H54 (cell line): ENCODE data around the gene COBL.

Experiments
- DNase-seq: peaks from one replicate; pipeline ENCODE4 v3.0.0; 2011; ENCODE audit warnings: low spot score, mixed read lengths; ENCODE audit not compliant: insufficient read length
- FAIRE-seq: peaks from 3 replicates; lab custom pipeline; 2011; peaks lifted over from hg19 to GRCh38; lab: Jason Lieb, UNC
- POLR2A ChIP-seq: IDR thresholded peaks from 2 replicates; pipeline ENCODE4 v1.6.1; 2011; ENCODE audit warnings: low read depth, mild to moderate bottlenecking, low read length

The COBL gene

DNA sequence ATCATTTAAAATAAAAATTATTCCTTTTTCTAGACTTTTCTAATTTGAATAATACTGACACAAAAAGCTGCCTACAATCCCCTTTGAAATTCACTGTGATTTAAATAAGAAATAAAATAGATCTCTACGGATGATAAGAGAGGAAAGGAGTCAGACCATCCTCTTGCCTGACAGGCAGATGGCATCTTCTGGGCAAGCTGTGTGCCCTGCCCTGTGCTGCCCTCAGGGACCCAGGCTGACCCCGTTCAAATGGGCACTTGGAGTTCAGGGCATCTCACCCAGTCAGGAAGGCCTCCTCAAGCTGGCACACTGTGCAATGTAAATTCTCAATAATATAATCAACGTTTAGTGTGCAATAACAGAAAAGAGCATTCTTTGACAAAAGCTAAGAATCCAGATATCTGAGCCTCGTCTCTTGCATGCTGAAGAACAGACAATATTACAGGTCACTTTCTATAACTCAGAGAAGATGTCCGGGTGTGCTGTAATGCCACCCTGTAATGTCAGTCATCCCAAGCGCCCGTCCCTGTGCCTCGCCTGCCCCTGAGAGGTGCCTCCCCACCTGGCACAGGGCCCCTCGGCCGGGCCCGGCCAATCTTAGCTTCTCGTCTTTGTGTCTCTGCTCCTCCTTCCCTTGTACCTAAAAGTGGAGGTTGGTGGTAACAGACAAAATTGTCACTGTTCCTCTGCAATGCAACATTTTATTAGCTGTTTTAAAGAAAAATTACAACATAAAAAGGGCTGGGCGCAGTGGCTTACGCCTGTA is 263.3 kb downstream of the COBL start:
- FAIRE-seq (no peak), DNase-seq (no peak)
- 0 out of 2 replicates have a peak, but pooled peaks have one; percentile 9 for TF ChIP-seq POLR2A

DNA sequence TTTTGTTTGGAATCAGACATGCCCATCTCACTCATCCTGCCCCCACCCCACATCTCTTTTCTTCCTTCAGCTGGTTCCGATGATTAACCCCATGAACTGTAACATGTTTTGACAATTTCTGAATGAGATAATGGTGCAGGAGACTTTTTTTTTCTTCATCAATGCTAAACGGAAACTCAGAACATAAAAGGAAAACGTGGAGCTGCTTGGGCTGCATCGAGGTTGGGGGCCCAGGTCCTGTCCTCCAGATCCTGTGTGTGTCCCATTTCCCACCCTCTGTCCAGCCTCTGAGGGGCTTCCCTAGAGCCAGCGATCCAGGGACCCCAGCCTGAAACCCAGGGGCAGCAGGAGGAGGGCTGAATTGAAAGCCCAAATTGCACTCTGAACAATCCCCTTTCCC is 270.1 kb downstream of the COBL start:
- FAIRE-seq, result no peak
- TF ChIP-seq POLR2A, result no peak
- DNase-seq, result no peak

DNA sequence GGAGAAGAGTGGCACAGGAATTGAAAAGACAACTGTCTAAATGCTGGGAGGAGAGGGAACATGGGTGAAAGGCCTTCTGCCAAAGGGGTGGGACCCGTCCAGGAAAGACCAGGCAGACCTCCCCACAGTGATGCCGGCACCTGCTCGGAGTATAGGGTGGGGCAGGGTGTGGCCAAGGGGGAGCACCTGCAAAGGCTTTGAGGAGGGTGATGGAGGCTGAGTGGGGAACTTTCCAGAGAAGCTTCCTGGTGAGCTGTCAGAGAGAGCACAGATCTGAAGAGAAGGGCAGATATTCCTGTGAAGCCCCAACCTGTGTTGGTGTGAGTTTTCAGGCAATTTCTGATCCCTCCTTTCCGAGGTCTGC is 270.5 kb downstream of the COBL start:
- FAIRE-seq, result no peak
- TF ChIP-seq POLR2A, result no peak

DNA sequence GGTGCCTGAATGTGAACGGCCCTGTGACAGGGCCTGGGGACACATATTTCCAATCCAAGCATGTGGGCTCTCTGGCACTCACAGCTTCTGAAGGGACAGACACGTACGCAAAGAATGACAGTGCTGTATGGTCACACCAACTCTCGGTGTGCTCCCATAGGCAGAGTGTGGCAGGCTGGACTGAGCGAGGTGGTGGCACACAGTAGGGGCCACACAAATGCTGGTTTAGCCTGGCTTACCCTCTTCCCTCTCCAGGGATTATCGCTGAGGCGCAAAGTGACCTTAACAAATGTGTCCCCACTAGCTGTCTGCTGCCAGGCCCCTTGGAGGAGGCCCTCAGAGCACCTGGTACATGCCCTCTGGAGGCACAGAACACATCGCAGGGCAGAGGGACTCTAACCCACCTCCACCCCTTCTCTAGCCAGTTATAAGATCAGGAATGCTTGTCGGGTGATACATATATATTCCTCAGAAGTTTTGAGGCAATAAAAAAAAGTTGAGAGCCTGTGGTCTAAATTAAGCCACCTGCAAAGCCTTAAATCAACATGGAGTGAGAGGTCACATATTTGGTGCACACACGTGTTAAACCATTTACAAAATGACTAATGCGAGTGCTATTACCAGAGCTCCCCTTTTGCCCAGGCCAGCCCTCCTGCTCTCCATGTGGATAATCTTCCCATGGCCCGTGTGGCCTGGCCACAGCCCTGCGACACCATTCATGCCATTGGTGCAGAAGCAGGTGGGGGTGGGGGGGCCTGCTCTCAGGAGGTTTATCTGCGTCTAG is 271.1 kb downstream of the COBL start:
- peak; percentile 89 for FAIRE-seq

More for the DNA sequence above, 270.5 kb downstream of the COBL start:
- DNase-seq, result no peak

DNA sequence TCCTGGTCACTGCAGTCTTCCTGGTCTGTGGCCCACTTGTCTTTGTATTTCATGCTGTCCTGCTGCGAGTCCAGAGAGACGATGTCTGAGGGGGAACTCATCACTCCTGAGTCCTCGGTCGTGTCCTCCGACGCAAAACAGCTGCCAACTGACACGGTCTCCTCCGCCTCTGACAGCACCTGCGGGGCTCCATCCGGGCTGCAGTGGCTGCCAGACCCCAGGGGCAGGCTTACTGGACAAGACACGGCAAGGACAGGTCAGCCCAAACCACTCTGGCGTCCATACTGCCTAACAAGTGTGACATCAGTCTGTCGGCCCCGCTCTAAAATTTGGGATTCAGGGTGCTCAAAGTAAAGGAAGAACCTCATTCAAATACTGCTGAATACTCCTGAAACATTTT is 273.1 kb downstream of the COBL start:
- DNase-seq (no peak), FAIRE-seq (no peak)
- no peak for TF ChIP-seq POLR2A

More for the DNA sequence above, 271.1 kb downstream of the COBL start:
- no peak for TF ChIP-seq POLR2A
- peak; percentile 92 for DNase-seq

DNA sequence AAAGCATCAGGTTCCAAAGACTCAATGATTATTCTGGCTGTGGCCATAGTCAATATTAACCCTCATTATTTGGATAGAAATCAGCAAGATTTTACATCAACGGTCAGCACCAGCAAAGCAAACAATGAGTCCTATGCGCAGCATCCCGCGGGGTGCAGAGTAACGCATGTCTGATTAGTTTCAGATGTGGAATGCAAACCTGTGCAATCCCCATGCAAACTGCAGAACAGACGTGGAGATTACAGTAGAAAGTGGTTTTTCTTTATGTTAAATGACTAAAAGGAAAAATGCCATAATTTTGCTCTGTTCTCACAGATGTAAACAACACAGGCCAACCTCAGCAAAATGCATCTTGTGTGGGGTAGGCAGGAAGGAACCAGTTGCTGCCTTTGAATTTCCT is 275.8 kb downstream of the COBL start:
- no peak for DNase-seq

DNA sequence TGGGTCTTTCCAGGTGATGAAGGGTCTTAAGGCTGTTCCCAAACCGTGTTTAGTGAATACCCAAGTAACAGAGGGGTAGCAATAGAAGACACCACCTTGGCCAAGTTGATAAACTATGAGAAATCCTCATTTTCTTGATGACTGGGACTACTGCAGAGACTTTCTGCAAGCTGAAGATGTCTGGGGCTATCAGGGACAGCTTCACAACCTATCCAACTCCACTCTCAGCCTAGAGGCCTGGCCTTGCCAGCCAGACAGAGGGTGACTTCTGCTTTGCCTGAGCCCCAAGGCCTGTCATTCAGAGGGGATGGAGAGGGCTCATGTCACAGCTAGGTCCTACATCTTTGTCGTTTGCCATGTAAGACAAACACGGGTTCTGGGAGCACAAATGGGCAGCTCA is 278.0 kb downstream of the COBL start:
- TF ChIP-seq POLR2A, result no peak
- DNase-seq (no peak), FAIRE-seq (no peak)

More for the DNA sequence above, 275.8 kb downstream of the COBL start:
- no peak for TF ChIP-seq POLR2A
- FAIRE-seq, result no peak

DNA sequence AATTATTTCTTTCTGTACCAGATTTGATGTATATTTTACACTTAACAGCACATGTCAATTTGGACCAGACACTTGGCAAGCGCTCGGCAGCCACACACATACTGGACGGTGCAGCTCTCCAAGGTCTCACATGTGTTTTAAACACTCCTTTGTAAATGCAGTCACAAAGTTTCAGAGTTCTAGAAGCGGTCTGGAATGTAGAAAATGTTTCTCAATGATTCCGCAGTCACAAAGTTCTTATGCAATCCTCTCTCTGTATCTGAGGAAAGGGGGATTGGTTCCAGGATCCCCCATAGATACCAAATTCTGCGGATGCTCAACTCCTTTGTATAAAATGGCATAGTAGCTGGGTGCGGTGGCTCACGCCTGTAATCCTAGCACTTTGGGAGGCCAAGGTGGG is 280.9 kb downstream of the COBL start:
- FAIRE-seq (no peak), DNase-seq (no peak)
- TF ChIP-seq POLR2A, result no peak

DNA sequence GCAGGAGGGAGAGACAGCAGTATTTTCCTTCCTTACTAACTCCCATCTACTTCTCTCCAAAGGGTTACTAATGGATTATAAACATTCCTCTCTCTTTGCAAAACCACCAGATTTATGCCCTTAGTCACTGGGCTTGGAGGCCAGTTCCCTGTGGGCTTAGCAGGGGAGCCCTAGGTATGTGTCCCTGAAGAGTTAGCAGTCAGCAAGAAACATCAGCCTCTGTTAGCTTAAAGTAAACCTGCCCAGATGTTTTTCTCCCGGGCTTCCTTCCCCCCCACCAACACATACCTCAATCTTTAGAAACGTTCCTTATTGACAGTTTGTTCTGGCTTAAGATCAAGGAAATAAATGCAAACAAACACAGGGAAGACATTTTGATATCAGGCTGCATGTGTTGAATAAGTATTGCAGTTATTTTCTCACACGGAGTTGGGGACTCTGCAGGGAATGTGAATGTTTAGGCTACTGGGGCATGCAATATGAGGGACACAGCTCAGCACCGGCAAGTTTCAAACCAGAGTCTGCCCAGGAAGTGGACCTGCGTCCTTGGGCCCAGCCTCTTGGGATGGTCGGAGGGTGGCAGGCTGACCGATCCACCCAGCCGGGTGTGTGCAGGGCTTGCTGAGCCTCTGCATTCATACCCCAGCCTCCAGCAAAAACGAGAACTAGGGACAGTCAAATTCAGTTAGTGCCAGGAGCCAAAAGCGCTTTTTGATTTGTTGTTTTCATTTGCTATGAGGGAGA is 281.9 kb downstream of the COBL start:
- peak; percentile 89 for DNase-seq
- peak; percentile 65 for FAIRE-seq
- no peak for TF ChIP-seq POLR2A

DNA sequence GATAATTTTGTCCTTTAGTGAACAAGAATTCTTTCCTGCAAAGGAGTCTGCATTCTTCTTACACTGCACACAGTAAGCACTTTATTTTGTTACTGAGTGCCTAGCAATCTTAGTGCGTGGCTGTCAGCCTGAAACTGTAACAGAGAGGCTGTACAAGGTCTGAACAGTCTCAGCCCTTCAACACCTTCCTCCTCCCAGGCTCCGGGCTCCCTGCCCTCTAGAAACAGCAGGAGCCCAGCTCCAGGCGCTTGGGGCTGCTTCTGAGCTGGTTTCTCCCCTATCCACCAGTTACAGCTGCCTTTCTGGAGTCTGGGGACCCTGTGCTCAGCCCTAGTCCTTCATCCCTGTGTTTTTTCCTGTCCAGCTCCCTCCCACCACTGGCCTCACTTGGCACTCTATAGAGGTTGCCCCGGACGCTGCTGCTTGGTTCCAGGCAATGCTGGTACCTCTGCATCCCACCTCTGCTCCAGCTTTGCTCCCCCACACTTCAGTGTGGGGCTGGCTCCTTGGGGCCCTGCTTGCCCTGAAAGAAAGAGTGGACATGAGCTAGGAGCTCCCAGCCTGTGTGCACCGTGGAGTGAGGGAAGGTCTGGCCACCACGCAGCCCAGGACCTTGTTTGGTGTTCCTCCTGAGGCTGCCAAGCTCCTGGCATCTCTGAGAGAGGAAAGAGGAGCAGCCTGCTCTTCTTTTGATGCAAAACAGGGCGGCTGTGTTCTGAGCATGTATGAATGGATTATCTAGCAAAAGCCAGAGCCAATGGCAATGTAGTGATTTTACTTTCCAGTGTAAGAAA is 282.7 kb downstream of the COBL start:
- no peak for DNase-seq
- FAIRE-seq, result no peak
- TF ChIP-seq POLR2A, result no peak

DNA sequence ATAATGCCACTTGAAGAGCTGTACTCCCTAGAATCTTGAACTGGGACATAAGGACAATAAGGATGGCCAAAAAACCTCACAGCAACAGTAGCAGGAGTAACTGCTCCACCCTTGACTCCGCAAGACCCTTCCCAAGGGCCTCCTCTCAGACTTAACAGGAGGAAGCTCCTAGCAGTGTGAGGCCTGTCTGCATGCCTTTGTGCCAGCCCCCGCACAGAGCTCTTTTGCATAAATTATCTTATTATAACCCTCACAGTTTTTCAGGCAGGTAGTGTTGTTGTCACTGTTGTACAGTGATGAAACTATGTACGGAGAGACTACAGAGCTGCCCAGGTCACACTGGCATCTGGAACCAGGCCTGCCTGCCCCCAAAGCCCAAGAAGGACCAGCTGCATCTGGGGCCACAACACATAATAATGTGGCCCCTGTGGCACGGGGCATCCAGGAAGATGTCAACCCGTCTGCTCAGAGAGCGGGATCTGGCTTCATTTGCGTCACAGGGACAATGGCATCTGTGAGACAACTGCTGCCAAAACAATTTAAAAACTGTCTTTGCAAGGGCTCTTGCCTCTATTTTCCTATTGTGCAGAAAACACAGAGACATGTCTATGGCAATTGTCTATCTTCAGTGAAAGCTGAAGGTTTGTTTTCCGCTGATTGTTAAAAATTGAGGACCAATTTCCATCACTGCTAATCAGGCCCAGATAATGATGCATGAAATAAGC is 284.7 kb downstream of the COBL start:
- no peak for TF ChIP-seq POLR2A
- DNase-seq (no peak), FAIRE-seq (no peak)

DNA sequence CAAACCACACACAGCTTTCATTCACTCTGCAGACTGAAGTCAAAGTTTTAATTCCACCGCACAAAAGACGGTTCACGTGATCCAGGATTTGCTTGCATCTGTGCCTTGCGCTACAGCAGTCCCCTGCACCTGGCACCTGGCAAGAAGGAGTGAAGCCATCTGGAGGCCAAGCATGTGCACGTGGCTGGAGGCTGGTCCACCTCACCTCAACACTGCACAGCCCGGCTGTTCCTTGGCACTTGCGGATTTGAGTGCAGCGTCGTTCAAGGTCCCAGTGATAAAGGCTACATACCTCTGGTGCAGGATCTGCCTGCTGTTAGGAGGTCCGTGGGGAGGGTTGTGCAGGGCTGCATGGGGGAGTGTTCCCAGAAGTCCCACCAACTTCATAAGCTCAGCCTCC is 285.4 kb downstream of the COBL start:
- TF ChIP-seq POLR2A, result no peak
- FAIRE-seq (no peak), DNase-seq (no peak)
